Measurements from ENCODE around the gene ZNF839.
"Not testable (repeated sequence)": the region's sequence is repeated elsewhere in the genome, so short reads cannot be mapped to it uniquely, and the experiment has no call there.

ZNF839 gene

GRCh38 chr14:102283631-102284129 lies 35.9 kb upstream of the ZNF839 start:
- Histone ChIP-seq H3K27me3 (replicated peaks; ENCODE audit: control insufficient read depth, insufficient read depth, low read length, poor library complexity, severe bottlenecking) (no peaks in the 10 kb centered on the region), H3K4me1 (ENCODE audit: control insufficient read depth, insufficient read depth, low read length, poor library complexity, severe bottlenecking) (no peaks in the 10 kb centered on the region), H3K27ac (ENCODE audit: insufficient read depth, low read length, poor library complexity, severe bottlenecking) (no peak overlapping the region), H3K36me3 (ENCODE audit: control insufficient read depth, insufficient read depth, low read length) (no peaks in the 10 kb centered on the region), H3K9me3 (ENCODE audit: control insufficient read depth, low read length) (no peaks in the 10 kb centered on the region), H3K4me3 (ENCODE audit: insufficient read depth, low read depth, low read length, poor library complexity, severe bottlenecking) (no peak overlapping the region)
- no peak for DNase-seq

GRCh38 chr14:102285106-102285505 lies 34.4 kb upstream of the ZNF839 start:
- no peaks in the 10 kb centered on the region for H3K36me3 ChIP-seq (ENCODE audit: control insufficient read depth, insufficient read depth, low read length)
- no peak overlapping the region for H3K4me3 ChIP-seq (ENCODE audit: insufficient read depth, low read depth, low read length, poor library complexity, severe bottlenecking)
- no peak overlapping the region for H3K27ac ChIP-seq (ENCODE audit: insufficient read depth, low read length, poor library complexity, severe bottlenecking)
- no peak for DNase-seq
- H3K9me3 ChIP-seq (ENCODE audit: control insufficient read depth, low read length): no peaks in the 10 kb centered on the region
- H3K27me3 ChIP-seq (replicated peaks; ENCODE audit: control insufficient read depth, insufficient read depth, low read length, poor library complexity, severe bottlenecking): no peaks in the 10 kb centered on the region
- no peaks in the 10 kb centered on the region for H3K4me1 ChIP-seq (ENCODE audit: control insufficient read depth, insufficient read depth, low read length, poor library complexity, severe bottlenecking)

- H3K27me3 ChIP-seq (replicated peaks; ENCODE audit: control insufficient read depth, insufficient read depth, low read length, poor library complexity, severe bottlenecking): no peaks in the 10 kb centered on the region
- no peak overlapping the region for H3K4me3 ChIP-seq (ENCODE audit: insufficient read depth, low read depth, low read length, poor library complexity, severe bottlenecking)
- no peak for DNase-seq
- H3K4me1 ChIP-seq (ENCODE audit: control insufficient read depth, insufficient read depth, low read length, poor library complexity, severe bottlenecking): no peaks in the 10 kb centered on the region
- no peaks in the 10 kb centered on the region for H3K9me3 ChIP-seq (ENCODE audit: control insufficient read depth, low read length)
- H3K27ac ChIP-seq (ENCODE audit: insufficient read depth, low read length, poor library complexity, severe bottlenecking): no peak overlapping the region
- H3K36me3 ChIP-seq (ENCODE audit: control insufficient read depth, insufficient read depth, low read length): no peaks in the 10 kb centered on the region
Observed at GRCh38 chr14:102288139-102288538, 31.4 kb upstream of the ZNF839 start.

- no peaks in the 10 kb centered on the region for H3K9me3 ChIP-seq (ENCODE audit: control insufficient read depth, low read length)
- H3K27me3 ChIP-seq (replicated peaks; ENCODE audit: control insufficient read depth, insufficient read depth, low read length, poor library complexity, severe bottlenecking): no peaks in the 10 kb centered on the region
- no peaks in the 10 kb centered on the region for H3K4me1 ChIP-seq (ENCODE audit: control insufficient read depth, insufficient read depth, low read length, poor library complexity, severe bottlenecking)
- no peak overlapping the region for H3K4me3 ChIP-seq (ENCODE audit: insufficient read depth, low read depth, low read length, poor library complexity, severe bottlenecking)
- H3K36me3 ChIP-seq (ENCODE audit: control insufficient read depth, insufficient read depth, low read length): no peaks in the 10 kb centered on the region
- no peak overlapping the region for H3K27ac ChIP-seq (ENCODE audit: insufficient read depth, low read length, poor library complexity, severe bottlenecking)
- no peak for DNase-seq
Observed at GRCh38 chr14:102292441-102292840, 27.1 kb upstream of the ZNF839 start.

GRCh38 chr14:102293781-102294180 lies 25.8 kb upstream of the ZNF839 start:
- no peaks in the 10 kb centered on the region for H3K4me1 ChIP-seq (ENCODE audit: control insufficient read depth, insufficient read depth, low read length, poor library complexity, severe bottlenecking)
- H3K27me3 ChIP-seq (replicated peaks; ENCODE audit: control insufficient read depth, insufficient read depth, low read length, poor library complexity, severe bottlenecking): no peaks in the 10 kb centered on the region
- H3K9me3 ChIP-seq (ENCODE audit: control insufficient read depth, low read length): no peaks in the 10 kb centered on the region
- H3K27ac ChIP-seq (ENCODE audit: insufficient read depth, low read length, poor library complexity, severe bottlenecking): no peak overlapping the region
- DNase-seq: no peak
- H3K36me3 ChIP-seq (ENCODE audit: control insufficient read depth, insufficient read depth, low read length): no peaks in the 10 kb centered on the region
- no peak overlapping the region for H3K4me3 ChIP-seq (ENCODE audit: insufficient read depth, low read depth, low read length, poor library complexity, severe bottlenecking)

GRCh38 chr14:102295270-102295669 lies 24.3 kb upstream of the ZNF839 start:
- DNase-seq: no peak
- Histone ChIP-seq H3K4me1 (ENCODE audit: control insufficient read depth, insufficient read depth, low read length, poor library complexity, severe bottlenecking) (no peaks in the 10 kb centered on the region), H3K36me3 (ENCODE audit: control insufficient read depth, insufficient read depth, low read length) (no peaks in the 10 kb centered on the region), H3K9me3 (ENCODE audit: control insufficient read depth, low read length) (no peaks in the 10 kb centered on the region), H3K4me3 (ENCODE audit: insufficient read depth, low read depth, low read length, poor library complexity, severe bottlenecking) (no peak overlapping the region), H3K27me3 (replicated peaks; ENCODE audit: control insufficient read depth, insufficient read depth, low read length, poor library complexity, severe bottlenecking) (no peaks in the 10 kb centered on the region), H3K27ac (ENCODE audit: insufficient read depth, low read length, poor library complexity, severe bottlenecking) (no peak overlapping the region)

GRCh38 chr14:102297436-102298170 lies 21.9 kb upstream of the ZNF839 start:
- Histone ChIP-seq H3K27ac (ENCODE audit: insufficient read depth, low read length, poor library complexity, severe bottlenecking) (no peak overlapping the region), H3K36me3 (ENCODE audit: control insufficient read depth, insufficient read depth, low read length) (no peaks in the 10 kb centered on the region), H3K4me1 (ENCODE audit: control insufficient read depth, insufficient read depth, low read length, poor library complexity, severe bottlenecking) (no peaks in the 10 kb centered on the region), H3K27me3 (replicated peaks; ENCODE audit: control insufficient read depth, insufficient read depth, low read length, poor library complexity, severe bottlenecking) (no peaks in the 10 kb centered on the region), H3K4me3 (ENCODE audit: insufficient read depth, low read depth, low read length, poor library complexity, severe bottlenecking) (no peak overlapping the region), H3K9me3 (ENCODE audit: control insufficient read depth, low read length) (no peaks in the 10 kb centered on the region)
- no peak for DNase-seq

GRCh38 chr14:102298303-102299070 lies 21.1 kb upstream of the ZNF839 start:
- not testable (repeated sequence) for H3K4me3 ChIP-seq (ENCODE audit: insufficient read depth, low read depth, low read length, poor library complexity, severe bottlenecking); H3K36me3 ChIP-seq (ENCODE audit: control insufficient read depth, insufficient read depth, low read length); H3K27me3 ChIP-seq (replicated peaks; ENCODE audit: control insufficient read depth, insufficient read depth, low read length, poor library complexity, severe bottlenecking); H3K9me3 ChIP-seq (ENCODE audit: control insufficient read depth, low read length); DNase-seq; H3K4me1 ChIP-seq (ENCODE audit: control insufficient read depth, insufficient read depth, low read length, poor library complexity, severe bottlenecking); H3K27ac ChIP-seq (ENCODE audit: insufficient read depth, low read length, poor library complexity, severe bottlenecking)

- Histone ChIP-seq H3K4me3 (ENCODE audit: insufficient read depth, low read depth, low read length, poor library complexity, severe bottlenecking) (no peak overlapping the region), H3K4me1 (ENCODE audit: control insufficient read depth, insufficient read depth, low read length, poor library complexity, severe bottlenecking) (no peaks in the 10 kb centered on the region), H3K36me3 (ENCODE audit: control insufficient read depth, insufficient read depth, low read length) (no peaks in the 10 kb centered on the region), H3K9me3 (ENCODE audit: control insufficient read depth, low read length) (no peaks in the 10 kb centered on the region), H3K27me3 (replicated peaks; ENCODE audit: control insufficient read depth, insufficient read depth, low read length, poor library complexity, severe bottlenecking) (no peaks in the 10 kb centered on the region), H3K27ac (ENCODE audit: insufficient read depth, low read length, poor library complexity, severe bottlenecking) (no peak overlapping the region)
- DNase-seq: no peak
Observed at GRCh38 chr14:102303664-102304063, 15.9 kb upstream of the ZNF839 start.

Measured in effector memory CD4-positive, alpha-beta T cell (primary cell).